GM12864 (cell line): ENCODE measurements around the gene SLC2A10.

Source experiments
- DNase-seq: peaks from one replicate; pipeline ENCODE4 v3.0.0-alpha.2; 2011; ENCODE audit warnings: low read depth
- H3K4me3 ChIP-seq: 2 replicates; pipeline ENCODE4 v1.5.1; 2011; ENCODE audit warnings: mild to moderate bottlenecking, low read depth, low read length, control low read depth
- TF ChIP-seq, protein P1 (sequence below): IDR thresholded peaks from 2 replicates; pipeline ENCODE4 v1.5.1; 2011; ENCODE audit warnings: low read depth, mild to moderate bottlenecking, moderate library complexity, low read length, control low read depth, inconsistent platforms; ENCODE audit errors: missing control alignments

The SLC2A10 gene

DNA sequence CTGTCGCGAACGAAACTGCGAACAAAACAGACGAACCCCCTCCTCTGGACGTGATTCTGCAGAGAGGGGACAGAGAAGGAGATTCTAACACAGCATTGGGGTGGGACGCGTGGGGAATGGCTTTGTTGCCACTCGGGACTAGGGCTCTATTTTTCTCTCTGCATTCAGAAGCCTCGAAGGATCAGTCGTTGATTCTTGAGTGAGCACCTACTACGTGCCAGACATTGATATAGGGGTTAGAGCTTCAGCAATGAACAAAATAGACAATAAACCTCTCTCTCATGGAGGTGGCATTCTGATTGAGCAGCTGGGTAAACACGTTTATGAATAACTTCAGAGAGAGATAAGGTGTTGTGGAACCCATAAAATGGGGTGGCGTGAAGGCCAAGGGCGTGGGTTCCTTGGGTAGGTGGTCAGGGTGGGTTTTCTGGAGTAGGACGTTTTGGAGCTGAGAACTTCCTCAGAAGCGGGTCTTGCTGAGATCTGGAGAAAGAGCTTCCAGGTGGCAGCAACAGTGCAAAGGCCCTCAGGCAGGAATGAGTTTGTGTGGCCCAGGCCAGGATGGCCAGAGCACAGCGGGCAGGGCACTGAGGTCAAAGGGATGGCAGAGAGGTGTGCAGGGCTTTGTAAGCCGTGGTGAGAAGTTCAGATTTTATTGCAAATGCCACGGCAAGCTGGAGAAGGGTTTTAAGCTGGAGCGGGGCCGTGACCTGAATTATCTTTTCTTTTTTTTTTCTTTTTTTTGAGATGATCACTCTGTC lies 884 bp downstream of the SLC2A10 start:
- DNase-seq = no peak
- H3K4me3 ChIP-seq = peak overlapping the region; percentile 32
- TF ChIP-seq, protein P1, sequence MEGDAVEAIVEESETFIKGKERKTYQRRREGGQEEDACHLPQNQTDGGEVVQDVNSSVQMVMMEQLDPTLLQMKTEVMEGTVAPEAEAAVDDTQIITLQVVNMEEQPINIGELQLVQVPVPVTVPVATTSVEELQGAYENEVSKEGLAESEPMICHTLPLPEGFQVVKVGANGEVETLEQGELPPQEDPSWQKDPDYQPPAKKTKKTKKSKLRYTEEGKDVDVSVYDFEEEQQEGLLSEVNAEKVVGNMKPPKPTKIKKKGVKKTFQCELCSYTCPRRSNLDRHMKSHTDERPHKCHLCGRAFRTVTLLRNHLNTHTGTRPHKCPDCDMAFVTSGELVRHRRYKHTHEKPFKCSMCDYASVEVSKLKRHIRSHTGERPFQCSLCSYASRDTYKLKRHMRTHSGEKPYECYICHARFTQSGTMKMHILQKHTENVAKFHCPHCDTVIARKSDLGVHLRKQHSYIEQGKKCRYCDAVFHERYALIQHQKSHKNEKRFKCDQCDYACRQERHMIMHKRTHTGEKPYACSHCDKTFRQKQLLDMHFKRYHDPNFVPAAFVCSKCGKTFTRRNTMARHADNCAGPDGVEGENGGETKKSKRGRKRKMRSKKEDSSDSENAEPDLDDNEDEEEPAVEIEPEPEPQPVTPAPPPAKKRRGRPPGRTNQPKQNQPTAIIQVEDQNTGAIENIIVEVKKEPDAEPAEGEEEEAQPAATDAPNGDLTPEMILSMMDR = no peak

DNA sequence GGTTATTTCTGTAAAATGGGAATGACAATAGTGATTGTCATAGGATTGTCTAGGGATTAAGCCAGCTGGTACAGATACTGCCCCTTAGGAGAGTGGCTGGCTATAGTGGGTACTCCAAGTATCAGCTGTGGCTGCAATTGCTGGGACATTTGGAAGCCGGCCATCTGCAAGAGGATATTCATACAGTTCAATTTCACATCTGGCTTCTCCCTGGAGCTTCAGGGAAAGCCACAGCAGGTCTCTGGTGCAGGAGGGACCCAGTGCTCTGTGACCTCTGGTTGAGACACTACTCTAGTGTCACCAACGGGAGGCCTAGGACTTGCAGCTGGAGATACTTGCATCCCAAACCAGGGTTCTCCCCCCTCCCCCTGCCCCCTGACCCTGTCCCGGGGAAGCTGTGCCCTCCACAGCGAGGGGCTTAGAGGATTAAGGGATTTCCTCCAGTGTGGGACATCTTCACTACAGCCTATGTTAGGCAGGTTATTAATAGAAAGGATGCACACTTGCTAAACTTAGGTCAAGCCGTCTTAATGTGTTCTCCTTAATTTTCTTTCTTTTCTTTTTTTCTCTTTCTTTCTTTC lies 2.7 kb downstream of the SLC2A10 start:
- DNase-seq = no peak
- TF ChIP-seq, protein P1 = no peak
- no peak overlapping the region for H3K4me3 ChIP-seq

DNA sequence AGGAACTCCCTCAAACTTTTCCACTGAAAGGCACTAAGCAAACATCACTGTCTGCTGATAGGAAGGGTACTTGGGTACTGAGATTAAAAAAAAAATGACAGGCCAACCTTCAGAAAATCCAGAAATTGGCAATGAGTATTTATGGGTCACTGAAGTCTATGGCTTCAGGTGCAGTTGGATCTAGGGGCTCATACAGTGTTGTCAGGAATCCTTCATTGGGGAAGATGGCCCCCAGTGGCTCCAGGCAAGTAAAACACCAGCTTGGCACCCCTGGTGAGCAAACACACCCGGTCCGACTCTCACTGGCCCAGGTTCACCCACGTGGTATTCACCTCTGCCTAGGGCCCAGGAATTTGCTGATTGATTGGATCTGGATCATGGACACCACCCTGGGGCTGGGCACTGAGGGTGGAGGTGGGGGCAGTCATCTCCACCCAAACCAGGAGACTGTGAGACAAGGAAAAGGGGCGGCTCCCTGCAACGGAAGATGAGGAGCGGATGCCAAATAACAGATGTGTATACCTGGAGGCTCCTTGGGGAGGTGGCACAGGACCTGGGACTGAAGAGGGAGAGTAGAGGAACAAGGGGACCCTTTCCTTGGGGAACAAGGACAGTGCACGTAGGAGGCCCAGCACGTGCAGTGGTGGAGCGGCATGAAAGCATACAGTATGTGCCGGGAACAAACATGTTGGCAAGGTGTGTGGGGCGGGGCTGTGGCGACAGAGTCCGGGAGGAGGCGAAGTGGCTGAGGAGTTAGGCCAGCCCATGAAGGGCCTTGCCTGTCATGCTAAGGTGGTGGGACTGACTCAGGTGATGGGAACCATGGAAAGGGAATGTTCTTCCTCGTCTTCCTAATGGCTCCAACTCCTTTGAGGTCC lies 4.7 kb downstream of the SLC2A10 start:
- DNase-seq = no peak
- TF ChIP-seq, protein P1 = no peak

DNA sequence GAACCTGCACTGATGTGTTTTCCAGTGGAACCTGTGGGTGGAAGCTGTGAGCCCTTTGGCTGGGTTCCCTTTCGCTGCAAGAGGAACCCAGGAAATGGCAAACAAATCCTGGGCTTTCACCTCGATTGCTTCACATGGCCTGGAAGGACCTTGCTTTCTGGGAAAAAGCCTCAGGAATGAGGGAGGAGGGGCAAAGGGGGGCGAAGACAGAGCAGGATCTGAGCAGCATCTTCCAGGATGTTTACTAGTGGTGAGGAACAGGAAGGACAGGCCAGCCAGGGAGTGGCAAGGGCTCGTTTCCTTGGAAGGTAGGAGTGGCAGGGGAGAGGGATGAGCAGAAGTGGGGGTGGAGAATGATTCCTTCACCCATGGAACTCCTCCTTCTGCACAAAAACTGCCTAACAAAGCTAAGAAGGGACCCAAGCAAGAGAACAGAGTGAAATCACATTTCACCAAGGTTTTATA lies 5.9 kb downstream of the SLC2A10 start:
- TF ChIP-seq, protein P1 = no peak
- no peak for DNase-seq
- no peak overlapping the region for H3K4me3 ChIP-seq

More for the DNA sequence above, 4.7 kb downstream of the SLC2A10 start:
- H3K4me3 ChIP-seq = no peak overlapping the region

DNA sequence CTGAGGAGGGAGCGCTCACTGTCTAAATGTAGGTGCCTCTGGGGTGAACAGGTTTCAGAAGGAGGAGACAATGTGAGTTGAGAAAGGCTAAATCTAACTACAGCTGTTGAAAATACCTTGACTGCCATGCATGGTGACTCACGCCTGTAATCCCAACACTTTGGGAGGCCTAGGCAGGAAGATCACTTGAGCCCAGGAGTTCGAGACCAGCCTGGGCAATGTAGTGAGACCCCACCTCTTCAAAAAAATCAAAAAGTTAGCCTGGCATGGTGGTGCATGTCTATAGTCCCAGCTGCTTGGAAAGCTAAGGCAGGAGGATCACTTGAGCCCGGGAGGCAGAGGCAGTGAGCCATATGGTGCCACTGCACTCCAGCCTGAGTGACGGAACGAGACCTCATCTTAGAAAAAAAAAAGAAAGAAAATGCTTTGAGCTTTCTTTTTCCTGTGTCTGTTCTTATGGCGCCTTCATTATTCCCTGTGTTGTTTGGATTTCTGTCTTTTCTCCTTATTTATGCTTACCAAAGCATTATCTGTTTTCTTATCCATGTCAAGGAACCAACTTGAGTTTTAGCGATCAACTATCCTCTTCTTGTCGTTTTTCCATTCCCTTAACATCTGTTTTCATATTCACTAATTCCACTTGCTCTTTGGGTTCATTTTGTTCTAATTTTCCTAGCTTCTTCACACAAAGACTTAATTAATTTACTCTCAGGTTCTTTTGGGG lies 8.5 kb downstream of the SLC2A10 start:
- TF ChIP-seq, protein P1 = no peak
- H3K4me3 ChIP-seq = no peak overlapping the region
- no peak for DNase-seq

DNA sequence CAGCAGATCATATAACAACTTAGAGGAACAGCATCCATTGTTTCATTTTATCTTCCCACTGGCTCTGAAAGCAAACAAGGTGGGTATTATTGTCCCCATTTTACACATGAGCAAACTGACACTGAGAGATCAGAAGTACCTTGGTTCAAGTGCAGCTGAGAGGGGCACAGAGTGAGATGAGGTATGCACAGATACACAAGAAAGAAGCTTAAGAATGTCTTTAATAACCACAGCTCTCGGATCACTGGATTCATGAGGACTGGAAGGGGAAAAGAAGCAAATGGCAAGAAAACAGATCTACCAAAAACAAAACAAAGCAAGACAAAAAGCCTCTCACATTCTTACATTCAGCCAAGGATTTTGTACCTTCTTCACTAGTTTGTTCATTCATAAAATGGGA lies 10.6 kb downstream of the SLC2A10 start:
- TF ChIP-seq, protein P1 = no peak
- H3K4me3 ChIP-seq = no peak overlapping the region
- no peak for DNase-seq
